ENCODE data around the gene NKAIN4.

Gene NKAIN4

GRCh38 chr20:63233924-63234323, 20.3 kb downstream of the NKAIN4 start:
- peaks cover 28% of the 10 kb centered on the region for H3K27me3 ChIP-seq
- no peaks in the 10 kb centered on the region for H3K9me3 ChIP-seq
- H3K36me3 ChIP-seq, result no peaks in the 10 kb centered on the region
- H3K27ac ChIP-seq, result no peak overlapping the region
- no peaks in the 10 kb centered on the region for H4K20me1 ChIP-seq
- peaks cover 97% of the 10 kb centered on the region for H3K4me1 ChIP-seq
- no peak overlapping the region for H3K4me3 ChIP-seq
- H3K9ac ChIP-seq, result no peak overlapping the region
- no peak for TF ChIP-seq Cebpa-rat (IDR thresholded peaks at IDR 0.05)
- peak overlapping the region; percentile 96 for H3K4me2 ChIP-seq

- TF ChIP-seq Cebpa-rat (IDR thresholded peaks at IDR 0.05), result no peak
- H3K27me3 ChIP-seq, result peaks cover 28% of the 10 kb centered on the region
- H3K9ac ChIP-seq, result no peak overlapping the region
- no peak overlapping the region for H3K4me3 ChIP-seq
- H3K4me2 ChIP-seq, result no peak overlapping the region
- H3K4me1 ChIP-seq, result peaks cover 95% of the 10 kb centered on the region
- H4K20me1 ChIP-seq, result no peaks in the 10 kb centered on the region
- no peaks in the 10 kb centered on the region for H3K9me3 ChIP-seq
- H3K27ac ChIP-seq, result no peak overlapping the region
- no peaks in the 10 kb centered on the region for H3K36me3 ChIP-seq
These were observed 21.3 kb downstream of the NKAIN4 start for GRCh38 chr20:63233061-63233344.

DNA sequence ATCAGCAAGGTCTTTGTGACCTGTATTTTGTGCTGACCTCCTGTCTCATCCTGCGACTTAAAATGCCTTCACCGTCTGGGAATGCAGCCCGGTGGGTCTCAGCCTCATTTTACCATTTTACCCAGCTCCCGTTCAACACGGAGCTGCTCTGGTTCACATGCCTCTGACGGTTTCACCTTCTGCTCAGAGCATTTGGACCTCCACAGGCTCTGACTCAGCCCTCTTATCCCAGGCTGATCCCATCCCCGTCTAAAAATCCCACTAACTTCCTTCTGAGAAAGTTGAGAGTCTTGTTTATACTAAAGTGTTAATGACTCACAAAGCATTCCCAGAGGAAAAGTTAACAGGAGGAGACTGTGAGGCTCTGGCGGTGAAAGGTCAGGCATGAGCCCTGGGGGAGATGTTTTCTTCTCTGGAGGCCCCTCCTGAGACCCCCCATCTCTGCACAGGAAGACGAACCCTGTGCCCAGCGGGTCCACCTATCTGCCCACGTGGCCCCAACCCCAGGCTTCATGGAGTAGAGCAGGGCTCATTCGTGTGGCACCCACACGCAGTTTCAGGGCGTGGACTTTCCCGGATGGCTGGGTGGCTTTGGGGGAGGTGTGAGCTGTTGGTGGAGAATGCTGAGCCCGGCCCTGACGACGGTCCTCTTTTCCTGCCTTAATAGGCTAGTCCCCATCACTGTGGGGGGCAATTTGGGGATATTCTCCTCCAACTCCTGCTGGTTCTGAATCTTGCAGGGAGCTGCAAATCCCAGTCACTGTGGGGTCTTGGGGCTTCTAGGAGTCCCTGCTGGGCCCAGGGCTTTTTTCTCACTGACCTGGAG, 21.8 kb downstream of the NKAIN4 start:
- peak overlapping the region; percentile 8; the same call in 1 of the 2 replicates for H3K4me2 ChIP-seq
- no peak overlapping the region for H3K27ac ChIP-seq
- no peak for TF ChIP-seq Cebpa-rat (IDR thresholded peaks at IDR 0.05)
- no peaks in the 10 kb centered on the region for H3K36me3 ChIP-seq
- H4K20me1 ChIP-seq, result no peaks in the 10 kb centered on the region
- peaks cover 28% of the 10 kb centered on the region for H3K27me3 ChIP-seq
- H3K4me3 ChIP-seq, result no peak overlapping the region
- no peaks in the 10 kb centered on the region for H3K9me3 ChIP-seq
- H3K9ac ChIP-seq, result no peak overlapping the region
- H3K4me1 ChIP-seq, result peaks cover 90% of the 10 kb centered on the region

- H3K27ac ChIP-seq, result no peak overlapping the region
- H3K4me2 ChIP-seq, result peak overlapping the region; percentile 75
- peaks cover 78% of the 10 kb centered on the region for H3K4me1 ChIP-seq
- no peak overlapping the region; the same call in 1 of the 2 replicates for H3K9ac ChIP-seq
- TF ChIP-seq Cebpa-rat (IDR thresholded peaks at IDR 0.05), result no peak
- H3K36me3 ChIP-seq, result no peaks in the 10 kb centered on the region
- H3K27me3 ChIP-seq, result peaks cover 28% of the 10 kb centered on the region
- H3K9me3 ChIP-seq, result no peaks in the 10 kb centered on the region
- no peak overlapping the region for H3K4me3 ChIP-seq
- H4K20me1 ChIP-seq, result no peaks in the 10 kb centered on the region
These were observed 23.4 kb downstream of the NKAIN4 start for GRCh38 chr20:63230800-63231268.

DNA sequence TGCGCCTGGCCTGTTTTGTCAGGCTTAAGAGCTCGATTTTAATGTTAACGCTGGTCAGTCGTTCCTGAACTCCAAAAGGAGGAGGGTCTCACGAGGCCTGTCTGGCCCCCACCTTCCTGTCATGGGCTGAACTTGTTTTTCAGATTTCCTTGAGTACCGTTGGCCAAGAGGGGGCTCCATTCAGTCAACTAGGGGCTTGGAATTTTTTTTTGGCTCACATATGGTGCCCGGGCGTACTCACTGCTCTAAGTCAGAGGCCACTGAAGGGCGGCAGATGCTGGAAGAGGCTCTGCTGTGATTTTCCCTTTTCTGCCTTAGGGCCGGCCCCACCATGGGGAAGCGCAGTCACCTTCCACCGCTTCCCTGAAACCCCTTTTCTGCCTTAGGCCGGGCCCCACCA, 25.5 kb downstream of the NKAIN4 start:
- H3K4me3 ChIP-seq, result no peak overlapping the region
- no peak overlapping the region for H3K9ac ChIP-seq
- peaks cover 28% of the 10 kb centered on the region for H3K27me3 ChIP-seq
- no peaks in the 10 kb centered on the region for H3K36me3 ChIP-seq
- H3K9me3 ChIP-seq, result no peaks in the 10 kb centered on the region
- peak overlapping the region; percentile 75 for H3K4me2 ChIP-seq
- peaks cover 78% of the 10 kb centered on the region for H3K4me1 ChIP-seq
- no peak overlapping the region for H3K27ac ChIP-seq
- no peaks in the 10 kb centered on the region for H4K20me1 ChIP-seq
- no peak for TF ChIP-seq Cebpa-rat (IDR thresholded peaks at IDR 0.05)

- H3K36me3 ChIP-seq, result no peaks in the 10 kb centered on the region
- no peaks in the 10 kb centered on the region for H4K20me1 ChIP-seq
- H3K4me1 ChIP-seq, result peaks cover 72% of the 10 kb centered on the region
- no peak for TF ChIP-seq Cebpa-rat (IDR thresholded peaks at IDR 0.05)
- no peak overlapping the region for H3K4me2 ChIP-seq
- no peak overlapping the region for H3K27ac ChIP-seq
- H3K9ac ChIP-seq, result no peak overlapping the region
- no peaks in the 10 kb centered on the region for H3K9me3 ChIP-seq
- peaks cover 17% of the 10 kb centered on the region for H3K27me3 ChIP-seq
- H3K4me3 ChIP-seq, result no peak overlapping the region
These were observed 27.0 kb downstream of the NKAIN4 start for GRCh38 chr20:63227260-63227659.

DNA sequence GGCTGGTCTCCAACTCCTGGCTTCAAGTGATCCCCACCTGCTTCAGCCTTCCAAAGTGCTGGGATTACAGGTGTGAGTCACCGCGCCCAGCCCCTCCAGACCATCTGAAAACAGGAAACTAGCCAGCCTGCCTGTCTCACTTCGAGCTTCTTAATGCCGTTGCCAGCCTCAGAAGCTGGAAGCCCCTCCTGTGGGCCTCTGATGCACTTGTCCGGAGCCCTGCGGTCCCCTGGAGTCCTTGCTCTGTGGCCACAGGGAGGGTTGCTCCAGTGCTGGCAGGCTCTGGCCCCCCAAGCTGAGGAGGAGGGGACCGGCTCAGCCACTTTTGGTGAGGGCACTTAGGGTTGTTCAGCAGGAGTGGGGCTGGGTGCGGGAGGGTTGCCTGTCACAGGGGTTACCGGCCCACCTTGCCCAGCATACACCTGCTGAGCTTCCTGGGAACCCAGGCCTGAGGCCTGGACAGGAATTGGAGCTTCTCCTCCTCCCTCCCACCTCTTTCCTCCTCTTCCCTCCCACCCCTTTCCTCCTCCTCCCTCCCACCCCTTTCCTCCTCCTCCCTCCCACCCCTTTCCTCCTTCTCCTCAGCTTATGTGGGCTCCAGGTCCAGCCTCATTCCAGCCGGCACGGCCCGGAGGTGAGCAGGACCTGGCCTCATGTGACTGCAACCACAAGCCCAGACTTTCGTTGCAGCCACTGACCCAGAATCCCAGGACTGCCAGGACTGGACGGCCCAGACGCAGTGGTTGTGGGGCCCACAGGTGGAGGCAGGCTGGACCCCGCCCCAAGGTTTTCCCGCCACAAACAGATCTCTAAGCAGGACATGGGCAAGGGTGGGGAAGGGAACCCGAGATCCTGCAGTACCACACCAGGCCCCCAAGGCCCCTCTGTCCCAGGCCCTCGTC, 28.0 kb downstream of the NKAIN4 start:
- peaks cover 72% of the 10 kb centered on the region for H3K4me1 ChIP-seq
- no peaks in the 10 kb centered on the region for H3K36me3 ChIP-seq
- no peak overlapping the region for H3K27ac ChIP-seq
- no peaks in the 10 kb centered on the region for H3K9me3 ChIP-seq
- peak overlapping the region; percentile 14; the same call in 1 of the 2 replicates for H3K4me2 ChIP-seq
- TF ChIP-seq Cebpa-rat (IDR thresholded peaks at IDR 0.05), result no peak
- no peak overlapping the region for H3K9ac ChIP-seq
- H4K20me1 ChIP-seq, result no peaks in the 10 kb centered on the region
- no peak overlapping the region for H3K4me3 ChIP-seq
- peaks cover 7% of the 10 kb centered on the region; the same call in 1 of the 2 replicates for H3K27me3 ChIP-seq

- no peak for TF ChIP-seq Cebpa-rat (IDR thresholded peaks at IDR 0.05)
- Histone ChIP-seq H3K4me2 (peak overlapping the region; percentile 49), H3K4me1 (peaks cover 59% of the 10 kb centered on the region)
These were observed 29.2 kb downstream of the NKAIN4 start for GRCh38 chr20:63225082-63225454.

GRCh38 chr20:63224412-63225081, 29.7 kb downstream of the NKAIN4 start:
- Histone ChIP-seq H3K4me2 (peak overlapping the region; percentile 49), H3K36me3 (no peaks in the 10 kb centered on the region), H3K4me3 (no peak overlapping the region), H3K9ac (no peak overlapping the region), H3K27ac (0 out of 2 replicates have a peak overlapping the region, but pooled peaks have one; percentile 14), H4K20me1 (no peaks in the 10 kb centered on the region), H3K9me3 (no peaks in the 10 kb centered on the region), H3K27me3 (no peaks in the 10 kb centered on the region), H3K4me1 (peaks cover 54% of the 10 kb centered on the region)
- no peak for TF ChIP-seq Cebpa-rat (IDR thresholded peaks at IDR 0.05)

More at GRCh38 chr20:63225082-63225454, 29.2 kb downstream of the NKAIN4 start:
- Histone ChIP-seq H3K9ac (no peak overlapping the region), H3K4me3 (no peak overlapping the region), H3K9me3 (no peaks in the 10 kb centered on the region), H3K27ac (0 out of 2 replicates have a peak overlapping the region, but pooled peaks have one; percentile 14), H4K20me1 (no peaks in the 10 kb centered on the region), H3K27me3 (0 out of 2 replicates have a peak, but pooled peaks cover under 1% of the 10 kb centered on the region), H3K36me3 (no peaks in the 10 kb centered on the region)
